HFFc6 (cell line): ENCODE data around the gene TAF11. TPM values are rescaled to one million over a fixed set of nuclear protein-coding genes. Genes with fewer than 3 reads are reported as not detected.
A peak's percentile ranks its signal among the peaks of the same experiment; 100 is the strongest.
"Not testable (repeated sequence)": the region's sequence is repeated elsewhere in the genome, so short reads cannot be mapped to it uniquely, and the experiment has no call there.

ENCODE experiments used
- DNase-seq: peaks from one replicate; pipeline ENCODE4 v3.0.0-alpha.2; 2018
- H3K27ac Mint-ChIP-seq: 2 replicates; pipeline ENCODE4 v1.8.0; 2020; ENCODE audit warnings: mild to moderate bottlenecking, mixed read lengths
- H3K27me3 Mint-ChIP-seq: 2 replicates; pipeline ENCODE4 v1.8.0; 2021; ENCODE audit warnings: mild to moderate bottlenecking, moderate library complexity, mixed read lengths; ENCODE audit not compliant: insufficient read depth
- H3K36me3 Mint-ChIP-seq: 2 replicates; pipeline ENCODE4 v1.8.0; 2021; ENCODE audit warnings: low read depth, mixed read lengths
- H3K4me1 Mint-ChIP-seq: 2 replicates; pipeline ENCODE4 v1.8.0; 2020; ENCODE audit warnings: low read depth, mixed read lengths
- H3K4me3 Mint-ChIP-seq: 2 replicates; pipeline ENCODE4 v1.8.0; 2020; ENCODE audit warnings: mild to moderate bottlenecking, moderate library complexity, mixed read lengths
- H3K9me3 Mint-ChIP-seq: 2 replicates; pipeline ENCODE4 v1.8.0; 2020; ENCODE audit warnings: mild to moderate bottlenecking, mixed read lengths
- CTCF ChIP-seq: fragments of 200-600 bp; sonication (generic); IDR thresholded peaks from 2 replicates; pipeline ENCODE4 v1.5.0; 2021; ENCODE audit warnings: antibody characterized with exemption, mild to moderate bottlenecking
- total RNA-seq, 6 experiments: library from RNA; stranded (reverse); fragmentation: NEBNext Ultra II Directional; extraction: Animal tissue kit (Norgen Biotek cat#: 25700); gene quantifications; 2 replicates in 1 of 6; 3 replicates in 5 of 6; pipeline ENCODE4 v1.2.3, GENCODE V29; 2021

The TAF11 gene
- total RNA-seq, 6 experiments from 2014 or later: 15.2 to 19.0 (median 16.1) TPM

- H3K9me3 Mint-ChIP-seq: no peaks in the 10 kb centered on the region
- no peak for TF ChIP-seq CTCF
- H3K4me1 Mint-ChIP-seq: peaks cover 14% of the 10 kb centered on the region
- peaks cover 10% of the 10 kb centered on the region for H3K36me3 Mint-ChIP-seq
- no peak overlapping the region for H3K4me3 Mint-ChIP-seq
- peak; percentile 48 for DNase-seq
- peaks cover 1% of the 10 kb centered on the region for H3K27me3 Mint-ChIP-seq
- H3K27ac Mint-ChIP-seq: no peak overlapping the region
Observed at GRCh38 chr6:34852406-34853085, 35.3 kb downstream of the TAF11 start.

GRCh38 chr6:34851361-34851760 lies 36.5 kb downstream of the TAF11 start:
- no peak overlapping the region for H3K27ac Mint-ChIP-seq
- peaks cover 14% of the 10 kb centered on the region for H3K4me1 Mint-ChIP-seq
- H3K27me3 Mint-ChIP-seq: peaks cover 1% of the 10 kb centered on the region
- no peaks in the 10 kb centered on the region for H3K9me3 Mint-ChIP-seq
- no peak for TF ChIP-seq CTCF
- DNase-seq: no peak
- H3K36me3 Mint-ChIP-seq: peaks cover 10% of the 10 kb centered on the region
- no peak overlapping the region for H3K4me3 Mint-ChIP-seq

- H3K27me3 Mint-ChIP-seq, H3K27ac Mint-ChIP-seq, H3K9me3 Mint-ChIP-seq, H3K36me3 Mint-ChIP-seq, DNase-seq, H3K4me3 Mint-ChIP-seq: not testable (repeated sequence)
- H3K4me1 Mint-ChIP-seq: peaks cover 14% of the 10 kb centered on the region
Observed at GRCh38 chr6:34849066-34849465, 38.8 kb downstream of the TAF11 start.

GRCh38 chr6:34839666-34840352 lies 48.0 kb downstream of the TAF11 start:
- H3K36me3 Mint-ChIP-seq: peaks cover 12% of the 10 kb centered on the region
- H3K9me3 Mint-ChIP-seq: no peaks in the 10 kb centered on the region
- peaks cover 1% of the 10 kb centered on the region; the same call in 1 of the 2 replicates for H3K27me3 Mint-ChIP-seq
- no peak for TF ChIP-seq CTCF
- DNase-seq: no peak
- H3K4me1 Mint-ChIP-seq: peaks cover 32% of the 10 kb centered on the region
- H3K27ac Mint-ChIP-seq: no peak overlapping the region
- no peak overlapping the region for H3K4me3 Mint-ChIP-seq

DNA sequence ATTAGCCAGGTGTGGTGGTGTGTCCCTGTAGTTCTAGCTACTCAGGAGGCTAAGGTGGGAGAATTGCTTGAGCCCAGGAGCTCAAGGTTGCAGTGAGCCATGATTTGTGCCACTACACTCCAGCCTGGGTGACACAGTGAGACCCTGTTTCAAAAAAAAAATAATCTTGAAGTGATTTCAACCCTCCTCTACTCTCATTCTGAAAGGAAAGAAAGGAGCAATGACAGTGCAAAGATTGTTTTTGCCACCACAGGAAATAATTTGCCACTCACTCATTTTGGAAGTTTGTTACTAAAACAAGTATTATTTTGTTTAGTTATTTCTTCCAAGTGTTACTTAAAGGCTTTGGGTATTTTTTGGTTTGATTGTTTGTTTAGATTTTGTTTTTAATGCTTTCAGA lies 50.3 kb downstream of the TAF11 start:
- DNase-seq: no peak
- no peak for TF ChIP-seq CTCF
- Mint-ChIP-seq H3K9me3 (no peaks in the 10 kb centered on the region), H3K27me3 (peaks cover 1% of the 10 kb centered on the region; the same call in 1 of the 2 replicates), H3K27ac (no peak overlapping the region), H3K36me3 (peaks cover 16% of the 10 kb centered on the region), H3K4me3 (no peak overlapping the region), H3K4me1 (peaks cover 38% of the 10 kb centered on the region)

- Mint-ChIP-seq H3K9me3 (no peaks in the 10 kb centered on the region), H3K4me1 (peaks cover 38% of the 10 kb centered on the region), H3K4me3 (no peak overlapping the region), H3K27me3 (peaks cover 1% of the 10 kb centered on the region; the same call in 1 of the 2 replicates), H3K36me3 (peaks cover 16% of the 10 kb centered on the region), H3K27ac (peak overlapping the region; percentile 74; the same call in 1 of the 2 replicates)
- TF ChIP-seq CTCF: no peak
- no peak for DNase-seq
Observed at GRCh38 chr6:34836451-34836850, 51.4 kb downstream of the TAF11 start.
